Adipocyte (in vitro differentiated cells): ENCODE measurements around the gene TCOF1.
A peak's percentile ranks its signal among the peaks of the same experiment; 100 is the strongest.

ENCODE experiments used
- DNase-seq: peaks from one replicate; pipeline ENCODE4 v3.0.0-alpha.2; 2015; ENCODE audit warnings: low read depth
- H3K27me3 ChIP-seq: replicated peaks from 2 replicates; pipeline ENCODE4 v1.7.0; 2013; ENCODE audit warnings: mild to moderate bottlenecking, low read length, moderate library complexity; ENCODE audit not compliant: control insufficient read depth, insufficient read depth
- H3K36me3 ChIP-seq: 2 replicates; pipeline ENCODE4 v1.7.0; 2013; ENCODE audit warnings: low read length, mild to moderate bottlenecking, moderate library complexity; ENCODE audit not compliant: control insufficient read depth, insufficient read depth, severe bottlenecking
- H3K4me1 ChIP-seq: 2 replicates; pipeline ENCODE4 v1.7.0; 2013; ENCODE audit warnings: mild to moderate bottlenecking, low read length, moderate library complexity; ENCODE audit not compliant: control insufficient read depth, insufficient read depth
- H3K4me3 ChIP-seq: 2 replicates; pipeline ENCODE4 v1.7.0; 2013; ENCODE audit warnings: mild to moderate bottlenecking, low read length, moderate library complexity
- H3K9ac ChIP-seq: 2 replicates; pipeline ENCODE4 v1.7.0; 2013; ENCODE audit warnings: mild to moderate bottlenecking, low read length, moderate library complexity
- H3K9me3 ChIP-seq: 2 replicates; pipeline ENCODE4 v1.7.0; 2013; ENCODE audit warnings: mild to moderate bottlenecking, low read length, moderate library complexity; ENCODE audit not compliant: control insufficient read depth

Gene TCOF1

DNA sequence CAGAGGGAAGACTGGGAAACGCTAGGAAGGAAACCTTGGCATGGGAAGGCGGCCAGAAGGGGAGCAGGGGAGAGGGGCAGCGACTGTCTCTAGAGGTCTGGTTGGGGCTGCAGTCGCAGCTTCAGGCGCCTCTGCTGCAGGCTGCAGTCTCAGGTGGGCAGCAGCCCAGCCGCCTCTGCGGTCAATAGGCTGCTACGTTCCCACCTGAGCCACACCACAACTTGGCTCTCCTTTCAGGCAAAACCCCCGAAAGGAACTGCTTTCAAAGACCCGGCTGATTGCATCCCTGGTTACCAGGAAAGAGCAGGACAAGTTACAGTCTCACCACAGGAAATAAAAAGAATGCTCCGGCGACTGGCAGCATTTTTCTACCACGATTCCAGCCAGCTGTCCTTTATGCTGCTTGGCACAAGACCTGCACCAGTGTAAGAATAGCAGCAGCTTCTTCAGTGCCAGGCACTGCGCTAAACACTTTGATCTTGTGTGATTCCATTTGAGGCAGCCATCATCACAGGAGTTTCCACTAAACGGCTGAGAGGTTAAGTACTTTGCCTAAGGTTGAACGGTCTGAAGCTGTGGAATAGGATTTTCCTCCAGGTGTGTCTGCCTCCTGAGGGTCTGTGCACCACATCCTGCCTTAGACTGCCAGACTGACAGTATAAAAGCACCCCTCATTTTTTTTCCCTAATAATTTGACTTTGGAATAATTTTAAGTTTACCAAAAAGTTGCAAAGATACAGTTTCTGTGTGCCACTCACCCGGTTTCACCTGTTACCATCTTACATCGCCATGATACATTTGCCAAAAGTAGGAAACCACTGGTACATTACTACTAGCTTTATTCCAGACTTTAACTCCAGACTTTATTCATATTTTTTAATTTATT, 84.6 kb downstream of the TCOF1 start:
- DNase-seq = no peak
- Histone ChIP-seq H3K4me3 (no peak overlapping the region), H3K9ac (peak overlapping the region; percentile 36), H3K4me1 (peaks cover 32% of the 10 kb centered on the region), H3K36me3 (peaks cover 40% of the 10 kb centered on the region), H3K9me3 (no peaks in the 10 kb centered on the region), H3K27me3 (no peaks in the 10 kb centered on the region)

DNA sequence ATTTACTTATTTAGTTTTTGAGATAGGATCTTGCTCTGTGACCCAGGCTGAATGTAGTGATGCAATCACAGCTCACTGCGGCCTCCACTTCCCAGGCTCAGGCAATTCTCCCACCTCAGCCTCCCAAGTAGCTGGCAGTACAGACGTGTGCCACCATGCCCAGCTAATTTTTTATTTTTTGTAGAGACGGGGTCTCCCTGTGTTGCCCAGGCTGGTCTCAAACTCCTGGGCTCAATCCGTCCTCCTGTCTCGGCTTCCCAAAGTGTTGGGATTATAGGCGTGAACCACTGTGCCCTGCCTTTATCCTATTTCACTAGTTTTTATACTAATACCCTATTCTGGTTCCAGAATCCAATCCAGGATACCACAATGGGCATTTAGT, 85.2 kb downstream of the TCOF1 start:
- Histone ChIP-seq H3K4me1 (peaks cover 39% of the 10 kb centered on the region), H3K36me3 (peaks cover 47% of the 10 kb centered on the region), H3K4me3 (no peak overlapping the region), H3K9me3 (no peaks in the 10 kb centered on the region), H3K9ac (no peak overlapping the region), H3K27me3 (no peaks in the 10 kb centered on the region)
- DNase-seq = no peak

DNA sequence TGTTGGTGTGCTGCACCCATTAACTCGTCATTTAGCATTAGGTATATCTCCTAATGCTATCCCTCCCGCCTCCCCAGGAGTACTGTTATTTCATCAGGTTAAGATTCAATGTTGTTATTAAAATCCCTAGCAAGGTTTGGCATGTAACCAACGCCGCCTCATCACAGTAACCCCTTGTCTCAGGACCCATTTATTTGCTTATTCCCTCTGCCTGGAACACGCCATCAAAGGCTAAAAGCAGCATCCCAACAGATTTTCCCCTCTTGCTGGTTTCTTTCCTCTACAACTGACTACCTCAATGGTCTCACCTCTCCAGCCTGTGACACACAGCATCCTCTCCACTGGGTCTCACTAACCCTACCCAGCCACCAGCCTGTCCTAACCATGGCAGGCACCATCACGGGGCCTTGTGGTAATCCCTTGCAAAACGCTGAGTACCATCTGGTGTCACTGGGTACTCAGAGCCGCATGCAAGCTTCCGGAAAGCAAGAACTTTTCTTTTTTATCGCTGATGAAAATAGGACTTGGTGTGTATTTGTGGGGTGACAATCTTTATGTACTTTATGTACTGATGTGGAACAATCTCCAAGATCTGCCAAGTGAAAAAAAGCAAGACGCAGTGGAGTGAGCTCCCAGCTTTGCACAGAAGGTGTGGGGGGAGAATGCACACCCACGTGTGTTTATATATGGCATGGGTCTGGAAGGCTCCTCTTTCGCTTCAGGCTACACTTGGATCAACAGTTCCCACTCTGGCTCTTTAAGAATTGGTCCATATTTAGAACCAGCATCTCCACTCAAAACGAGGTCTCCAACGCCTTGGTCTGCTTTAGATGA, 86.0 kb downstream of the TCOF1 start:
- Histone ChIP-seq H3K4me1 (peaks cover 46% of the 10 kb centered on the region), H3K9ac (no peak overlapping the region), H3K4me3 (no peak overlapping the region), H3K9me3 (no peaks in the 10 kb centered on the region), H3K27me3 (no peaks in the 10 kb centered on the region), H3K36me3 (peaks cover 51% of the 10 kb centered on the region)
- DNase-seq = no peak

DNA sequence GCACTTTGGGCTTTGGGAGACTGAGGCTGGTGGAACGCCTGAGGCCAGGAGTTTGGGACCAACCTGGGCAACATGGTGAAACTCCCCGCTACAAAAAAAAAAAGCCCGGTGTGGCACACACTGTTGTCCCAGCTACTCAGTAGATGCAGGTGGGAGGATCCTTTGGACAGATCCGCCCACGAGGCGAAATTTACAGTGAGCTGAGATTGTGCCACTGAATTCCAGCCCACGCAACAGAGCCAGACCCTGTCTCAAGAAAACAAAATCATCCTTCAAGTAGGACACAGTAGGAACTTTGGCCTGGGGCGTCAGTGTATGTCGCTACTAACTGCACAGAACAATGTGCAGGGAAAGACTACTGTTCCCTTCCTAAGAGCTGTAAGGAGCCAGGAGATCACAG, 87.3 kb downstream of the TCOF1 start:
- Histone ChIP-seq H3K27me3 (no peaks in the 10 kb centered on the region), H3K4me1 (peaks cover 46% of the 10 kb centered on the region), H3K36me3 (peaks cover 51% of the 10 kb centered on the region), H3K4me3 (no peak overlapping the region), H3K9ac (peak overlapping the region; percentile 16), H3K9me3 (no peaks in the 10 kb centered on the region)
- DNase-seq = no peak

DNA sequence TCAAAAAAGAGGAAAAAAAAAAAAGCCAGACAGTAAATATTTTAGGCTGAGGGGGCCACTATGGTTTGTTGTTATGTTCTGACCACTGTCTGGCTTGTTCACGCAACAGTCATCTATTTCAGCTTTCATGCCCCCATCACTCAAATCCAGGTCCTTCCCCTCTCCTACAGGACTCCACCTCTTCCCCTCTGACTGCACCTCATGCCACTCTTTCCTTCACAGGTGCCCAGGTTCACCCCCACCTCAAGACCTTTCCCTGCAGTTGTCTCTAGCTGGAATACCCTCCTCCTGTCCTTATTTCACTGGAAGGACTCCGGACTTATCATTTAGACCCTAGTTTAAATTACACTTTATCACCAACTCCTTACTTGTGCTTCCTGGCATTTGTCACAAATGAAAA, 88.6 kb downstream of the TCOF1 start:
- Histone ChIP-seq H3K36me3 (peaks cover 51% of the 10 kb centered on the region), H3K4me3 (no peak overlapping the region), H3K9me3 (no peaks in the 10 kb centered on the region), H3K27me3 (no peaks in the 10 kb centered on the region), H3K9ac (no peak overlapping the region), H3K4me1 (peaks cover 45% of the 10 kb centered on the region)
- DNase-seq = no peak

DNA sequence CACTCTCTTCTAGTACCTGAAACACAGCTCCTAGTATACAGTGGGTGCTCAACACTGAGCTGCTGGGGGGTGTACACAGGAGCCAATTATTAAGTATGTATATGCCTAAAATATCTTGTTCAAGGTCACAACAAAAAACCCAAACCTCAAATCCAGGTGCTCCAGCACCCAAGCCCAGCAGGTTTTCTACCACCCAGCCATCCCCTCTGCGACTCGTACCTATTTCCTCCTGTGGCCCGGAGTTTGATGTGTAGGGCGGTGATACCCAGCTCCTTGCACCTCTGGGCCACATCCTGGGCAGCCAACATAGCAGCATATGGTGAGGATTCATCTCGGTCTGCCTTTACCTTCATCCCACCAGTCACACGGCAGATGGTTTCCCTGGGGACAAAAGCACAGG, 89.1 kb downstream of the TCOF1 start:
- Histone ChIP-seq H3K4me1 (peaks cover 40% of the 10 kb centered on the region), H3K27me3 (no peaks in the 10 kb centered on the region), H3K9ac (peak overlapping the region; percentile 100), H3K36me3 (peaks cover 51% of the 10 kb centered on the region), H3K4me3 (no peak overlapping the region), H3K9me3 (no peaks in the 10 kb centered on the region)
- no peak for DNase-seq

DNA sequence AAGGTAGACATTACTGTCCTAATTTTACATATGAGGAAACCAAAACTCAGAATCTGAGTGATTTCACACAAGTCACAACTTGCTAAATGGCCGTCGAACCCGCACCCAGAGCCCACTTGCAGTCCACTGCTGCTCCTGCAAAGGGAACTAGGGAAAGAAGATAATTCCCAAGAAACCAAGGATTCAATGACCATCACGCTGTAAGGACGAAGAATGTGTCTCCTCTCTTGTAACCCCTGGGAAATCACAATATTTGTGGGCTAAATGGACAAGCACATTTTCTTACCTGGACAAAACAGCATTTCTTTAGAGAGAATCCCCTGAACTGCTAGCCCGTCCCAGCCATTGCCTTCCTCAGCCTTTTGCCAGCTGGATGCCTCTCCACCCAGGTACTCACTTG, 89.7 kb downstream of the TCOF1 start:
- peak overlapping the region; percentile 100 for H3K9ac ChIP-seq
- no peak for DNase-seq
- no peaks in the 10 kb centered on the region for H3K27me3 ChIP-seq
- H3K4me1 ChIP-seq = peaks cover 34% of the 10 kb centered on the region
- H3K9me3 ChIP-seq = no peaks in the 10 kb centered on the region
- peaks cover 51% of the 10 kb centered on the region for H3K36me3 ChIP-seq
- H3K4me3 ChIP-seq = peak overlapping the region; percentile 100

DNA sequence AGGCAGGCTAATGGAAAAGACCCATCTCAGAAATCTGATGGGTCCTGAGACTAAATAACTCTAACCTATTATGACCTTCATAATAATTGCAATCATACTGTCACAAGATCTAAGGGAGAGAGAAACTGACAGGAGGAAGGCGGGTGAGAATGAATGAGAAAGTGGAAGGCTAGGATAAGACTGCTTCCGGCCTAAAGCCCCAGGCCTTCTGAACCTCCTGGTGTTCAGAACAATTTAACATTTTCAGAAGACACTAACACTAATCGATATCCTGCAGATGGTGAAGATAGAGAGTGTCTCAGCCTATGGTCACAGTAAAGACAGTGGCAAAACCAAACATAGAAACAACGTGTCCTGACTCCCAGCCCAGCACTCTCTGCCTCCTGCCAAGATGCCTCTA, 90.8 kb downstream of the TCOF1 start:
- peaks cover 48% of the 10 kb centered on the region for H3K36me3 ChIP-seq
- no peaks in the 10 kb centered on the region for H3K27me3 ChIP-seq
- peak overlapping the region; percentile 100 for H3K4me3 ChIP-seq
- no peaks in the 10 kb centered on the region for H3K9me3 ChIP-seq
- peaks cover 31% of the 10 kb centered on the region for H3K4me1 ChIP-seq
- H3K9ac ChIP-seq = peak overlapping the region; percentile 100
- DNase-seq = no peak

DNA sequence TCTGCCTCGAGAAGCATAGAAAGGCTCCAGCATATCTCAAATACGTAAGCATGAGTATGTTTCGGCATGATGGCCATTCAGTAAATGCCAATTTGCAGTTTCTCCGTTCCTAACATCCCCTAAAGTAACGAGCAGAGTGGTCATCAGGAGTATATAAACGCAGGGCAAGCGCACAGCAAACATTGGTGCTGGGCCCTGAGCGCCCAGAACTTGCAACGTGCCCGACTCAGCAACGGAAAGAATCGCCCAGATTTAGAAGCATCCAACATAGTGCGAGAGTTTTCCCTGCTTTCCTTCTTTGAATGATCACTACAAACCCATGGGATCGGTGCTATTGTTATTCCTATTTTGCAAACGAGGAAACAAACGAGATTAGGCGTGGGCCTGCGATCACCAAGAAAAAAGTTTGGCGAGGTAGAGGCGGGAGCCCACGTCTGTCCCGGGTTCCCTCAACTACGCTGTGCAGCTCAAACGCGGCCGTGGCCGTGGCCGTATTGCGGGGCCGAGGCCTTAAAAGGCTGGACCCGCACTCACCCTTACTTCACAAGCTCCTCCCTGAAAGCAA, 91.5 kb downstream of the TCOF1 start:
- peak; percentile 58 for DNase-seq
- peaks cover 41% of the 10 kb centered on the region for H3K36me3 ChIP-seq
- peaks cover 31% of the 10 kb centered on the region for H3K4me1 ChIP-seq
- H3K9me3 ChIP-seq = no peaks in the 10 kb centered on the region
- no peaks in the 10 kb centered on the region for H3K27me3 ChIP-seq
- peak overlapping the region; percentile 100 for H3K4me3 ChIP-seq
- peak overlapping the region; percentile 100 for H3K9ac ChIP-seq
